Measurements from ENCODE around the gene LEFTY2.
A peak's percentile ranks its signal among the peaks of the same experiment; 100 is the strongest.
"Not testable (repeated sequence)": the region's sequence is repeated elsewhere in the genome, so short reads cannot be mapped to it uniquely, and the experiment has no call there.

Gene LEFTY2, protein sequence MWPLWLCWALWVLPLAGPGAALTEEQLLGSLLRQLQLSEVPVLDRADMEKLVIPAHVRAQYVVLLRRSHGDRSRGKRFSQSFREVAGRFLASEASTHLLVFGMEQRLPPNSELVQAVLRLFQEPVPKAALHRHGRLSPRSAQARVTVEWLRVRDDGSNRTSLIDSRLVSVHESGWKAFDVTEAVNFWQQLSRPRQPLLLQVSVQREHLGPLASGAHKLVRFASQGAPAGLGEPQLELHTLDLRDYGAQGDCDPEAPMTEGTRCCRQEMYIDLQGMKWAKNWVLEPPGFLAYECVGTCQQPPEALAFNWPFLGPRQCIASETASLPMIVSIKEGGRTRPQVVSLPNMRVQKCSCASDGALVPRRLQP

GRCh38 chr1:225941187-225941941 lies at the start of gene LEFTY2:
Gene LEFTY2 (minus strand): TSS chr1:225941220. CDS start chr1:225941140, 80 bp downstream.
- no peak for TF ChIP-seq CTCF (IDR thresholded peaks at IDR 0.05; ENCODE audit: low read depth, low read length)
- H3K4me3 ChIP-seq (ENCODE audit: low read depth, low read length) = no peak within 1 kb of the TSS

DNA sequence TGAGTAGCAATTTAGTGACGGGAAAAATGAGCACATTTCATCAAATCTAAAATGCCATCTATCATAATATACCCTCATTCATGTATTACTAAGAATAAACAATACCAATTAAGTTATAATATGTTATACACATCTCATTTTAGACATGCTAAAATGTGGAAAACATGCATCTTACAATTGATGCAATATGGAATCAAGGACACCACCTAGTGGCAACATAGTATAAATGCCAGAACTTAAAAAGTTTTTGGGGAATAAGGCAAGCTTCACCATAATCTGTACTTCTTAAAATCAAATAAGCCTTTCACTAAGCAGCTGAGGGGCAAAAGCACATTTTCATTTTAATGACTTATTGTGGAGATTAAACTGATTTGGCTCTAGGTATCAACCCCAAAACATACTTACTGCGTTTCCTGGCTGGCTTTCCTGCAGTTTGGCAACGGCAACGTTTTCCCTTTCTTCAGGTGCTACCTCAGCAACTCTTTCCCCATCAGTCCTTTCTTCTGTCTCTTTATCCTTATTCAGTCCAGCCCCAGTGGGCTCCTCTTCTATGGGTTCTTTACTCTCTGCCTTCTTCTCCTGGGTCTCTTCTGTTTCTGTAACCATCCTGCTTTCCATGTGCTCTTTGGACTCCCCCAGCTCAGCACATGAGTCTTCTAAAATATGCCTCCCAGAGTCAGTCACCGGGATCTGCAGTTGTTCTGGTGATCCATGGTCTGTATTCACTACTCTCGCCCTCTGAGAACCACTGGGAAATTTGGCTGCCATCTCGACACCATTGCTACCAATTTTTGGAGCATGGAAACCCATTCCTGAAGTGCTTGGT lies 46.7 kb upstream of the LEFTY2 start:
- H3K4me3 ChIP-seq (ENCODE audit: low read depth, low read length) = no peak overlapping the region
- TF ChIP-seq CTCF (IDR thresholded peaks at IDR 0.05; ENCODE audit: low read depth, low read length) = peak; percentile 39; the same call in 1 of the 2 replicates

DNA sequence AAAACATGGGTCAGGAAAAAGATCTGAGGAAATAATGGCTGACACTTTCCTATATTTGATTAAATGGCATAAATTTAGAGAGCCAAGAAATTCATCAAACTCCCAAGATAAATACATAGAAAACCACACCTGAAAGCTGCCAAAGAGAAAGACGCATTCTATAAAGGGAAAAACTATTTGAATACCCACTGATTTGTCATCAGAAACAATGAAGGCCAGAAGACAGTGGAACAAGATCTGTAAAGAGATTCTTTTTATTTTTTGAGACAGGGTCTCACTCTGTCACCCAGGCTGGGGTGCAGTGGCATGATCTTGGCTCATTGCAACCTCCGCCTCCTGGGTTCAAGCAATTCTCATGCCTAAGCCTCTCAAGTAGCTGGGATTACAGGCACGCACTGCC lies 40.7 kb upstream of the LEFTY2 start:
- no peak for TF ChIP-seq CTCF (IDR thresholded peaks at IDR 0.05; ENCODE audit: low read depth, low read length)

GRCh38 chr1:225980005-225980836 lies 39.2 kb upstream of the LEFTY2 start:
- no peak for TF ChIP-seq CTCF (IDR thresholded peaks at IDR 0.05; ENCODE audit: low read depth, low read length)
- no peak overlapping the region for H3K4me3 ChIP-seq (ENCODE audit: low read depth, low read length)

More for the DNA sequence above, 40.7 kb upstream of the LEFTY2 start:
- H3K4me3 ChIP-seq (ENCODE audit: low read depth, low read length) = no peak overlapping the region

DNA sequence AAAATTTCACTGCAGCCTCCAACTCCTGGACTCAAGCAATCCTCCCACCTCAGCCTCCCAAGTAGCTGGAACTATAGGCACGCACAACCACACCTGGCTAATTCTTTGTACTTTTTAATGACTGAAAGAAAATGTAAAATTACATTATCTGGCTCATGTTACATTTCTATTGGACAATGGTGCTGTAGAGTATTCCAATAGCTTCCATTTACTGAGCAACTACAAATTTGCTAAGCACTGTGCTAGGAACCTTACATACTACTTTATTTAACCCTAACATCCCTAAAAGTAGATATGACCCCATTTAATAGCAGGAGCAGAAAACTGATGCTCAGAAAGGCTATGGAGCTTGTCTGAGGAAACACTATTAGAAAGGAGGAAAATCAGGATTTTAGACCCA lies 38.4 kb upstream of the LEFTY2 start:
- no peak overlapping the region for H3K4me3 ChIP-seq (ENCODE audit: low read depth, low read length)
- no peak for TF ChIP-seq CTCF (IDR thresholded peaks at IDR 0.05; ENCODE audit: low read depth, low read length)

GRCh38 chr1:225977937-225978748 lies 37.1 kb upstream of the LEFTY2 start:
- no peak overlapping the region for H3K4me3 ChIP-seq (ENCODE audit: low read depth, low read length)
- no peak for TF ChIP-seq CTCF (IDR thresholded peaks at IDR 0.05; ENCODE audit: low read depth, low read length)

GRCh38 chr1:225975146-225975545 lies 34.1 kb upstream of the LEFTY2 start:
- not testable (repeated sequence) for H3K4me3 ChIP-seq (ENCODE audit: low read depth, low read length)

Measured in WI38 (cell line).